Measurements from ENCODE around the gene CCR6.
"Not testable (repeated sequence)": the region's sequence is repeated elsewhere in the genome, so short reads cannot be mapped to it uniquely, and the experiment has no call there.

CCR6 gene

DNA sequence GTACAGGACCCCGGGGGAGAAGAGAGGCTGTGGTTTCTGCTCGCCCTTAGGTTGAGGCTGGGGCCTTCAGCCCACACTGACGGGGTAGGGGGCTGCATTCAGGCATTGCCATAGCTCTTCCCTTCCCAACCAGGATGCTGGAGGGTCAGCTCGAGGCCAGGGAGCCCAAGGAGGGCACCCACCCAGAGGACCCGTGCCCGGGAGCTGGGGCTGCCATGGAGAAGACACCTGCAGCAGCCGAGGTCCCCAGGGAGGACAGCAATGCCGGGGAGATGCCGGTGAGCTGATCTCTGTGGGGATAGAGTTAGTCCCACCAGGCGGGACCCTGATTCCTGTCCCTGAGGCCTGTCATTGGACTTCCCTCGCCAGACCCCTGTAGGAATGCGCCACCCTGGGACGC lies 49.1 kb downstream of the CCR6 start:
- DNase-seq (ENCODE audit: low read depth) = not testable (repeated sequence)

DNA sequence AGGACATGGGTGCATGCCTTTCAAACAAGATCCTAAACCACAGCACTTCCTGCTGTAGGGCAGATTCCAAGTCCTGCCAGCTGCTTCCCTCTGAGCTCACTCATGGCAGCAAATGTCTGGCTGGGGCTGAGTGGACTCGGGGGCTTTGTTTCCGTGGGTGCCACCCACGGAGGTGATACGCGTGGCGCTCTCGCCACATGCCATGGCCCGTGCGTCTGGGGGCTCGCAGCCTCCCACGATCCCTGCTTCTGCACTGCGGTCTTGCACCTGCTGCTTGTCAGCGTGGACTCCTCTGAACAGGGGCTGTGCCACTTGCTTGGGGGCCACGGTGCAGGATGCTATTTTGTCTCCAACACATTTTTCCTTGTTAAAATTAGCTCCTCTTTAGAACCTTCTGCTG lies 54.4 kb downstream of the CCR6 start:
- not testable (repeated sequence) for DNase-seq (ENCODE audit: low read depth)

DNA sequence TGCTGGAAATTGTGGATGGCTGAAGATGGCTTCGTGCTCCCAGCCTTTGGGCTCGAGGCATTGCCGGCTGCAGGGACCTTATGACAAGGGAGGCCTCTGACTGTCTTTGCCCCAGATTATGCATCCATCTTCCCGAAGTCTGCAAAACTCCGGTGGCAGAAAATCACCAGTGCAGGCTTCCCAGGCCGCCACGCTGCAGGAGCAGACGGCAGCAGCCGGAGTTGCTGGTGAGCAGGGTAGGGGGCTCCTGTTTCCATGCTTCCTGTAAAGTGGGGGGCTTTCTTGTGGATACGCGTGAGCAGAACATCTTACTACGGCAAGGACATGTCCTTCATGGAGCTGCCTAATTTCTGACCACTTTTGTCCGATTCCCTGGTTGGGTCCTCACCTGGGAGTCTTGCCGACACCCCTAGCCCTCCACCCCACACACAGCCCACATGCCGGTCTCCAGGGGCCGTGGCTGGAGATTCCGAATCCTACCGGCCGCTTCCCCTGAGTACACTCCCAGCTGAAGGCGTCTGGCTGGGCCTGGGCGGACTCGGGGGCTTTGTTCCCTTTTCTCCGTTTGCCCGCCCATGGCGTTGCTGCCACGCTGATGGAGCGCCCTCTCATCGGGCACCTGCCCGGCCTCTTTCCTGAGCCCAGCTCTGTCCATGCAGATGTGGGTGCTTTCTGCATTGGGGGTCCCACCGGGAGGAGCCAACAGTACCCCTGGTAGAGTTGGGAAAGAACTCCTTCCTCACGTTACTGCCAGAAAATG lies 56.2 kb downstream of the CCR6 start:
- DNase-seq (ENCODE audit: low read depth) = not testable (repeated sequence)

DNA sequence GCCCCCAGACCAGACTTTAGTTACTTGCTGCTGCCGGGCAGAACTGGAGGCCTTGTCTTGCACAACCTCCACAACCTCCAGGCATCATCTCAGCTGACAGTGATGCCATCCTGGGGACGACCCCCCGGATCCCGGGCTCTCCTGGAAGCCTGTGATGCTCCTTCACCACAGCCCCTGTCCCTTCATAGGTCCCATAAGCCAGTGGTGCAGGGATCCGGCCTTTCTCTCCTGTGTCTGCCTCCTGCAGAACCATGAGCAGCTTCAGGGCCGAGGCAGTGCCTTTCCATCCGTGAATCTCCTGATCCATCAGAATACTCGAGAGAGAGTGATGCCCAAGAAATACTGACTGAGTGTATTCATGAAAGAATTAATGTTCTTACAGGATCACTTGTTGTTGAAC lies 57.2 kb downstream of the CCR6 start:
- DNase-seq (ENCODE audit: low read depth) = not testable (repeated sequence)

DNA sequence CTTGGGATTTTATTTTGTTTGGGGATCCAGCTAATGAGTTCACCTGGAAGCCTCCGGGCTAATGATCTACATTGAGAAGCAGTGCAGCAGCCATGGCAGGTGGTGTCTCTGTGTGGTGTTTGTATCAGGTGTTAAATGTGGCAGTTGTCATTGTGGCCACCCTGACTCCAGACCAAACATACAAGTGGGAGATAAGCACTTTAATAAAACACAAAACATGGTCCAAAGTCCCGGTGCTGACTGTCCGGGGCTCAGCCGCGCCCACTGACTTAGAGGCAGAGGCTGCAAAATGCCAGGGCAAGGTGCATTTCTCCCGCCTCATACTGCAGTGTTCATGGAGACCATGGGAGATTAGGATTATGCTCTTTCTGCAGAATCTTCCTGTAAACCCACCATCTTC lies 58.5 kb downstream of the CCR6 start:
- not testable (repeated sequence) for DNase-seq (ENCODE audit: low read depth)

DNA sequence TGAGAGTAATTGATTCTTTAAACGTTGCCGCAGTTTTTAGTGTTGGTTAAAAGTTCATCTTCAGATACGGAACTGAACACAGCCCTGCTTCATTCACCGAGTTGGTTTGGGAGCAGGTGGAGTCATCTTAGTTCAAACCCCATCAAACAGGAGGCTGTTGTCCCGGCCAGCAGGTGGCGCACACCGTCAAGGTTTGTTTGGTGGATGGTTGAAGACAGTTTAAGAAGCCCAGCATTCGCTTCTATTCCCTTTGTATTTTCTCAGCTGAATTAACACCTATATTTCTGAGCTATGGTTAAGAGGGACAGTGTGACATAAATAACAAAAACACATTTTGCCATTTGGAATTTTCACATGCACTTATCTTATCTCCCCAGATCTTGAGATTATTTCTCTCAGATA lies 60.0 kb downstream of the CCR6 start:
- not testable (repeated sequence) for DNase-seq (ENCODE audit: low read depth)

DNA sequence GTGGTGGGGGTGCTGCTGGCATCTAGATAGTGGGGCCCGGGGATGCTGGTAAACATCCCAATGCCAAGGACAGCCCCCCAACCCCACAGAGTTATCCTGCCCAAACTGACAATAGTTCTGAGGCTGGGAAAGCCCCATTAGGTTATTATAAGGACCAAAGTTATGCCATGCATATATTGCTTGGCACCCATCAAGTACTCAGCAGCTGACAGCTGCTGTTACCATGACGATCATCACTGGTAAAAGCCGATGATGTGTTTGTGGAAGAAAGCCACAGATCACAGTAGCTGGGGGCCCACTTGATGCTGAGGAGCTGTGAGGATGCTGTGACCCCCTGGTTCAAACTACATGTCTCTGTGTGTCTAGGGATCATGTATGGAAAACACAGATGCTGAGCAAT lies 62.2 kb downstream of the CCR6 start:
- not testable (repeated sequence) for DNase-seq (ENCODE audit: low read depth)

DNA sequence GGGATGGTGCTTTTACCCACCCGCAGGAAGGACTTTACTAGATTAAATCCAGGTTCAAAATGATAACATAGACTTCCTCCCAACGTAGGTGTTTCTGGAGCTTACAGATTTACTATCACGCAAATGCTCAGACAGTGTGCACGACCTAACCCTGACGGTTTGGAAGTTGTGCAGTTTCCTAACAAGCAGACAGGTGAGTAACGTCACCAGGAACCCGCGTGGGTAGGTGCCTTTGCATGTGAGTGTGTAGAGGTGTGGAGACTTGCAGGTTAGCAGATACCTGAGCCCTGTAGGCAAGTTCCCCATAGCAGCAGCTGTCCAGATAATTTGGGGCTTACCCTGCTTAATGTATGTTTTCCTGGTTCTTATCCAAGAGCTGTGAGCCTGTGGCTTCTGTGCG lies 64.4 kb downstream of the CCR6 start:
- DNase-seq (ENCODE audit: low read depth) = not testable (repeated sequence)

Data from activated gamma-delta T cell treated with anti-CD3 and anti-CD28 coated beads, Interleukin-2, amount 50 U/mL, for 16 hours (primary cell).